HepG2 (cell line): Measurements from ENCODE around the gene SRP14. TPM values are rescaled to one million over a fixed set of nuclear protein-coding genes. Genes with fewer than 3 reads are reported as not detected.

Experiments
- CENPBD1 ChIP-seq: sonication (generic); formaldehyde crosslinking; IDR thresholded peaks from 2 replicates; pipeline ENCODE4 v1.8.0; 2022; ENCODE audit warnings: missing genetic modification reagents, low read depth, mild to moderate bottlenecking, borderline replicate concordance
- GATA4 ChIP-seq: sonication (generic); IDR thresholded peaks from 2 replicates; pipeline ENCODE4 v1.6.1; 2016; ENCODE audit warnings: antibody characterized with exemption, low read depth, borderline replicate concordance
- GMEB2 ChIP-seq: IDR thresholded peaks from 2 replicates; pipeline ENCODE4 v1.6.1; 2016; ENCODE audit warnings: missing biosample characterization, missing genetic modification reagents, low read depth
- IKZF4 ChIP-seq: sonication (generic); formaldehyde crosslinking; IDR thresholded peaks from 2 replicates; pipeline ENCODE4 v1.5.1; 2020; ENCODE audit warnings: borderline replicate concordance, mild to moderate bottlenecking, low read depth, missing genetic modification reagents; ENCODE audit errors: not compliant biosample characterization
- KLF15 ChIP-seq: sonication (generic); formaldehyde crosslinking; IDR thresholded peaks from 2 replicates; pipeline ENCODE4 v1.8.1; 2023; ENCODE audit warnings: borderline replicate concordance, mild to moderate bottlenecking, inconsistent platforms, missing genetic modification reagents, mixed read lengths
- MAFK ChIP-seq, 2 experiments: IDR thresholded peaks in 1 of 2; conservative IDR thresholded peaks in 1 of 2; 2 replicates each; pipeline ENCODE4 v1.6.1; 2011; ENCODE audit warnings: improper control_type of control experiment in 2 of 2, low read length in 2 of 2
- MLX ChIP-seq: IDR thresholded peaks from 2 replicates; pipeline ENCODE4 v1.6.1; 2016
- NFKBIZ ChIP-seq: IDR thresholded peaks from 2 replicates; pipeline ENCODE4 v1.6.1; 2018; ENCODE audit warnings: missing genetic modification reagents, missing compliant biosample characterization
- POGK ChIP-seq: sonication (generic); formaldehyde crosslinking; conservative IDR thresholded peaks from 2 replicates; pipeline ENCODE4 v1.8.0; 2022; ENCODE audit warnings: mild to moderate bottlenecking, moderate library complexity, missing genetic modification reagents
- POLR2G ChIP-seq: fragments of 200-400 bp; formaldehyde crosslinking; IDR thresholded peaks from 2 replicates; pipeline ENCODE4 v1.6.1; 2018; ENCODE audit warnings: mild to moderate bottlenecking, low read depth, low read length, moderate library complexity
- PRDM4 ChIP-seq: sonication (generic); formaldehyde crosslinking; IDR thresholded peaks from 2 replicates; pipeline ENCODE4 v1.9.0; 2021; ENCODE audit warnings: missing genetic modification reagents, borderline replicate concordance
- SKI ChIP-seq: fragments of 450-650 bp; IDR thresholded peaks from one replicate; pipeline ENCODE4 v1.6.1; 2018; ENCODE audit warnings: mild to moderate bottlenecking; ENCODE audit not compliant: partially characterized antibody
- SMARCC2 ChIP-seq: fragments of 450-650 bp; IDR thresholded peaks from 2 replicates; pipeline ENCODE4 v1.6.1; 2017; ENCODE audit warnings: antibody characterized with exemption, mild to moderate bottlenecking
- SNAI1 ChIP-seq: sonication (generic); formaldehyde crosslinking; IDR thresholded peaks from 2 replicates; pipeline ENCODE4 v1.5.0; 2020; ENCODE audit warnings: mild to moderate bottlenecking, missing genetic modification reagents, borderline replicate concordance
- SUZ12 ChIP-seq: fragments of 150-350 bp; IDR thresholded peaks from 2 replicates; pipeline ENCODE4 v1.6.1; 2014; ENCODE audit warnings: low read depth, low read length
- TAF15 ChIP-seq: fragments of 200-400 bp; formaldehyde crosslinking; IDR thresholded peaks from one replicate; pipeline ENCODE4 v1.6.1; 2018; ENCODE audit warnings: mild to moderate bottlenecking, low read depth, low read length; ENCODE audit not compliant: poor library complexity, severe bottlenecking
- TEAD2 ChIP-seq: sonication (generic); formaldehyde crosslinking; IDR thresholded peaks from 2 replicates; pipeline ENCODE4 v1.9.0; 2021; ENCODE audit warnings: missing genetic modification reagents
- ZC3H13 ChIP-seq: sonication (generic); formaldehyde crosslinking; IDR thresholded peaks from 2 replicates; pipeline ENCODE4 v1.8.1; 2023; ENCODE audit warnings: mild to moderate bottlenecking, missing genetic modification reagents, moderate library complexity
- ZNF124 ChIP-seq: sonication (generic); formaldehyde crosslinking; IDR thresholded peaks from 2 replicates; pipeline ENCODE4 v1.4.0; 2020; ENCODE audit warnings: missing genetic modification reagents
- ZNF230 ChIP-seq: sonication (generic); formaldehyde crosslinking; IDR thresholded peaks from 2 replicates; pipeline ENCODE4 v1.4.0; 2020; ENCODE audit warnings: mild to moderate bottlenecking, missing genetic modification reagents
- ZNF326 ChIP-seq: sonication (generic); formaldehyde crosslinking; IDR thresholded peaks from 2 replicates; pipeline ENCODE4 v1.4.0; 2020; ENCODE audit warnings: missing genetic modification reagents, borderline replicate concordance
- ZNF383 ChIP-seq: sonication (generic); formaldehyde crosslinking; IDR thresholded peaks from 2 replicates; pipeline ENCODE4 v1.4.0; 2020; ENCODE audit warnings: missing genetic modification reagents, mild to moderate bottlenecking, borderline replicate concordance
- ZNF891 ChIP-seq: sonication (generic); formaldehyde crosslinking; IDR thresholded peaks from 2 replicates; pipeline ENCODE4 v1.5.0; 2020; ENCODE audit warnings: mild to moderate bottlenecking, missing genetic modification reagents
- polyA plus RNA-seq, 8 experiments: library from polyadenylated mRNA; depleted of rRNA in 3 of 8; stranded (reverse) in 7 of 8; unstranded in 1 of 8; fragments of >200 nt; fragmentation: Illumina TruSeq in 4 of 8; extraction: Trizol in 4 of 8; gene quantifications; 2 replicates each; pipeline versions ENCODE4 v1.2.1 to v1.2.3, GENCODE V29; 2011 to 2016; ENCODE audit warnings: low read depth in 4 of 8, missing spikeins in 1 of 8, mixed read lengths in 1 of 8; ENCODE audit not compliant: insufficient read depth in 1 of 8
- total RNA-seq, 5 experiments: library from RNA; depleted of rRNA; stranded (reverse); fragments of >200 nt; fragmentation: Illumina TruSeq; extraction: Trizol; gene quantifications; 2 replicates each; pipeline ENCODE4 v1.2.3, GENCODE V29; 2016; ENCODE audit warnings: low read depth in 1 of 5
- TF ChIP-seq, protein P1 (sequence below): sonication (generic); formaldehyde crosslinking; IDR thresholded peaks from 2 replicates; pipeline ENCODE4 v1.8.1; 2022; ENCODE audit warnings: mild to moderate bottlenecking, missing genetic modification reagents

Gene SRP14
- total and polyA plus RNA-seq, 2 of the 13 experiments (the other 11 are each of a cell fraction or from before 2014, with no cell fraction given) = 208 to 356 TPM

- peak; percentile 16 for TF ChIP-seq SKI
- no peak for TF ChIP-seq NFKBIZ (CRISPR knock-in tag)
- no peak for TF ChIP-seq SNAI1
- no peak for TF ChIP-seq ZNF383
- TF ChIP-seq TAF15 = no peak
- TF ChIP-seq POGK (CRISPR knock-in tag) = no peak
- no peak for TF ChIP-seq KLF15
- no peak for TF ChIP-seq PRDM4 (CRISPR knock-in tag)
- TF ChIP-seq IKZF4 = no peak
- TF ChIP-seq SUZ12 = no peak
- no peak for TF ChIP-seq GMEB2 (CRISPR knock-in tag)
- no peak for TF ChIP-seq SMARCC2
- no peak for TF ChIP-seq ZC3H13
- TF ChIP-seq, protein P1, sequence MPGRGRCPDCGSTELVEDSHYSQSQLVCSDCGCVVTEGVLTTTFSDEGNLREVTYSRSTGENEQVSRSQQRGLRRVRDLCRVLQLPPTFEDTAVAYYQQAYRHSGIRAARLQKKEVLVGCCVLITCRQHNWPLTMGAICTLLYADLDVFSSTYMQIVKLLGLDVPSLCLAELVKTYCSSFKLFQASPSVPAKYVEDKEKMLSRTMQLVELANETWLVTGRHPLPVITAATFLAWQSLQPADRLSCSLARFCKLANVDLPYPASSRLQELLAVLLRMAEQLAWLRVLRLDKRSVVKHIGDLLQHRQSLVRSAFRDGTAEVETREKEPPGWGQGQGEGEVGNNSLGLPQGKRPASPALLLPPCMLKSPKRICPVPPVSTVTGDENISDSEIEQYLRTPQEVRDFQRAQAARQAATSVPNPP (CRISPR knock-in tag) = no peak
- TF ChIP-seq MAFK (conservative IDR thresholded peaks at IDR 0.05 in 1 of 2, IDR thresholded peaks at IDR 0.05 in 1 of 2; ENCODE audit: low read length in 2 of 2) = no peak
- no peak for TF ChIP-seq CENPBD1
- TF ChIP-seq TEAD2 (CRISPR knock-in tag) = no peak
- no peak for TF ChIP-seq ZNF891 (CRISPR knock-in tag)
- no peak for TF ChIP-seq ZNF230 (CRISPR knock-in tag)
- no peak for TF ChIP-seq ZNF326 (CRISPR knock-in tag)
- no peak for TF ChIP-seq POLR2G
- TF ChIP-seq ZNF124 (CRISPR knock-in tag) = no peak
- TF ChIP-seq GATA4 = no peak
- TF ChIP-seq MLX (CRISPR knock-in tag) = no peak
These were observed 1.8 kb upstream of the SRP14 start (continued) for GRCh38 chr15:40040770-40041169.
